Upper lobe of left lung (tissue), 6 donors: ENCODE measurements around the gene HTRA1. TPM values are rescaled to one million over a fixed set of nuclear protein-coding genes. Genes with fewer than 3 reads are reported as not detected.

Source experiments
- ATAC-seq, 2 donors: fragments of 200-7000 bp; cut with Tn5 transposase; one replicate each; pipeline ENCODE4 v1.9.1; 2022; ENCODE audit warnings: mild to moderate bottlenecking in 2 of 2, moderate library complexity in 2 of 2; ENCODE audit not compliant: low FRiP score in 2 of 2
- DNase-seq, 2 donors: peaks; one replicate each; pipeline ENCODE4 v3.0.0-alpha.2; 2019 to 2020
- H3K27ac ChIP-seq, 4 donors: fragments of 200-600 bp; sonication (generic); one replicate each; pipeline ENCODE4 v1.5.1; 2016 to 2019
- H3K27me3 ChIP-seq, 4 donors: fragments of 200-600 bp; sonication (generic); one replicate each; pipeline ENCODE4 v1.5.1; 2017 to 2019
- H3K36me3 ChIP-seq, 4 donors: fragments of 200-600 bp; sonication (generic); one replicate each; pipeline ENCODE4 v1.5.1; 2016 to 2019
- H3K4me1 ChIP-seq, 4 donors: fragments of 200-600 bp; sonication (generic); one replicate each; pipeline ENCODE4 v1.5.1; 2018 to 2019
- H3K4me3 ChIP-seq, 4 donors: fragments of 200-600 bp; sonication (generic); one replicate each; pipeline ENCODE4 v1.5.1; 2017 to 2019; ENCODE audit warnings: mild to moderate bottlenecking in 2 of 4, moderate library complexity in 1 of 4
- H3K9me3 ChIP-seq, 4 donors: fragments of 200-600 bp; sonication (generic); one replicate each; pipeline ENCODE4 v1.5.1; 2018 to 2019
- EP300 ChIP-seq, 4 donors: sonication (generic); formaldehyde crosslinking; IDR thresholded peaks; one replicate each; pipeline ENCODE4 v1.5.1; 2017; ENCODE audit warnings: antibody characterized with exemption in 4 of 4, control low read depth in 2 of 4
- POLR2A ChIP-seq, 4 donors: fragments of 450-650 bp; IDR thresholded peaks; one replicate each; pipeline ENCODE4 v1.5.1; 2016 to 2017; ENCODE audit warnings: antibody characterized with exemption in 4 of 4, mild to moderate bottlenecking in 2 of 4
- POLR2AphosphoS5 ChIP-seq, 2 donors: sonication (generic); formaldehyde crosslinking; IDR thresholded peaks; one replicate each; pipeline ENCODE4 v1.5.1; 2017; ENCODE audit warnings: antibody characterized with exemption in 2 of 2
- WGBS, 2 donors: methylation state at CpG; one replicate each; pipeline ENCODE4 v1.1.5; 2017 to 2018; 5-methylcytosine and 5-hydroxymethylcytosine counted together
- total RNA-seq, 6 donors: library from RNA; depleted of rRNA in 4 of 6; stranded (reverse); fragments of >200 nt in 4 of 6; gene quantifications; one replicate each; pipeline versions ENCODE4 v1.1.0 to v1.2.1, GENCODE V29; 2016 to 2021
- TF ChIP-seq, protein P1 (sequence below), 6 experiments: fragments of 450-650 bp in 4 of 6; fragments of 200-600 bp in 2 of 6; sonication (generic) in 2 of 6; IDR thresholded peaks; one replicate each; pipeline ENCODE4 v1.5.1; 2016 to 2019; ENCODE audit warnings: antibody characterized with exemption in 6 of 6
- donor health status: DM: no; HTN: no; CAD: no; lungs with moderate emphysema.
- donor health status: DM: no; HTN: yes; CAD: no; lungs with severe emphysema.

Gene HTRA1
- total RNA-seq, 6 donors from 2014 or later = 20.7 to 72.8 (median 36.2) TPM

DNA sequence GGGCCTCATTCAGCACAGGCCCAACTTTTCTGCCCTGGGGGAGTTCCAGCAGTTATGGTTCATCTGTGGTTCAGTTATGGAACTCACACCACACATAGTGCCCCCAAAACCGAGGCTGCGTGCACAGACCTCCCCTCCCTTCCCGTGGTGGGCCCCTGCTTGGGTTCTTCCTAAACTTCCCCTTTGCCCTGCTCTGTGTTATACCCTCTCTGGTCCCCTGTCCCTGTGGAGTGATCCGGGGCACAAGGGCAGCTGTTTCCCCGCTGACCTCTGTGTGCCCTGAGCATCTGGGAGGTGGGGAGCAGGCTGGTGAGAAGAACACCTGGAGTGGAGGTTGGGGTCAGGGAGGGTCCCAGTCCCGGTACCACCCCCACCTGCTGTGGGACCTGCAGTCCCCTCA is 39.4 kb downstream of the HTRA1 start:
- TF ChIP-seq POLR2AphosphoS5 (IDR thresholded peaks at IDR 0.05) = no peak
- no peak for TF ChIP-seq EP300 (IDR thresholded peaks at IDR 0.05)
- no peak for TF ChIP-seq POLR2A (IDR thresholded peaks at IDR 0.05)
- TF ChIP-seq, protein P1, sequence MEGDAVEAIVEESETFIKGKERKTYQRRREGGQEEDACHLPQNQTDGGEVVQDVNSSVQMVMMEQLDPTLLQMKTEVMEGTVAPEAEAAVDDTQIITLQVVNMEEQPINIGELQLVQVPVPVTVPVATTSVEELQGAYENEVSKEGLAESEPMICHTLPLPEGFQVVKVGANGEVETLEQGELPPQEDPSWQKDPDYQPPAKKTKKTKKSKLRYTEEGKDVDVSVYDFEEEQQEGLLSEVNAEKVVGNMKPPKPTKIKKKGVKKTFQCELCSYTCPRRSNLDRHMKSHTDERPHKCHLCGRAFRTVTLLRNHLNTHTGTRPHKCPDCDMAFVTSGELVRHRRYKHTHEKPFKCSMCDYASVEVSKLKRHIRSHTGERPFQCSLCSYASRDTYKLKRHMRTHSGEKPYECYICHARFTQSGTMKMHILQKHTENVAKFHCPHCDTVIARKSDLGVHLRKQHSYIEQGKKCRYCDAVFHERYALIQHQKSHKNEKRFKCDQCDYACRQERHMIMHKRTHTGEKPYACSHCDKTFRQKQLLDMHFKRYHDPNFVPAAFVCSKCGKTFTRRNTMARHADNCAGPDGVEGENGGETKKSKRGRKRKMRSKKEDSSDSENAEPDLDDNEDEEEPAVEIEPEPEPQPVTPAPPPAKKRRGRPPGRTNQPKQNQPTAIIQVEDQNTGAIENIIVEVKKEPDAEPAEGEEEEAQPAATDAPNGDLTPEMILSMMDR (IDR thresholded peaks at IDR 0.05) = no peak
- no peak for DNase-seq
- peaks cover 7 to 13% (median 8%) of the 10 kb centered on the region in 4 donors for H3K4me1 ChIP-seq
- no peaks in the 10 kb centered on the region for H3K9me3 ChIP-seq
- no peaks in the 10 kb centered on the region for H3K36me3 ChIP-seq
- ATAC-seq = no peak
- 84 to 94% methylated on average over 6 of the region's 6 CpGs for WGBS, 2 donors
- H3K27ac ChIP-seq = no peak overlapping the region
- H3K27me3 ChIP-seq = no peaks in the 10 kb centered on the region
- H3K4me3 ChIP-seq = no peak overlapping the region

DNA sequence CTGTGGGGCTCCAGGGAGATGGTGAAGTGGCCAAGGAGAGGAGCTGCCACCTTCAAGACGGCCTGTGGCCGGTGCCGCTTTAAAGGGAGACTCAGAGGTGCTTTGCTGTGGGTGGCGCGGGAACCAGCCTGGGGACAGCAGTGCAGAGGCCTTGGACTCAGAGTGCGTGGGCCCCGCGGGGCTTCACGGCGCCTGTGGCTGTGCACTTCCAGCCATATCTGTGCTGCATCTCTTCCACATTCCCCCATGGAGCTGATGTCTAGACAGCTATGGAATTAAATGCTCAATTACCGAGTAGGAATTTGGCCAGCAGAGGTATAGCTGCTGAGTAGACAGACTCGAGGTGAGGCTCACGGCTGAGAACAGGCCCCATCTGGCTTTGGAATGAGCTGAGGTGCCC is 41.7 kb downstream of the HTRA1 start:
- TF ChIP-seq, protein P1 (IDR thresholded peaks at IDR 0.05) = no peak
- TF ChIP-seq EP300 (IDR thresholded peaks at IDR 0.05) (no peak), POLR2A (IDR thresholded peaks at IDR 0.05) (no peak), POLR2AphosphoS5 (IDR thresholded peaks at IDR 0.05) (no peak)
- H3K27ac ChIP-seq = no peak overlapping the region
- 94 to 95% methylated on average over 10 to 13 of the region's 13 CpGs for WGBS, 2 donors

DNA sequence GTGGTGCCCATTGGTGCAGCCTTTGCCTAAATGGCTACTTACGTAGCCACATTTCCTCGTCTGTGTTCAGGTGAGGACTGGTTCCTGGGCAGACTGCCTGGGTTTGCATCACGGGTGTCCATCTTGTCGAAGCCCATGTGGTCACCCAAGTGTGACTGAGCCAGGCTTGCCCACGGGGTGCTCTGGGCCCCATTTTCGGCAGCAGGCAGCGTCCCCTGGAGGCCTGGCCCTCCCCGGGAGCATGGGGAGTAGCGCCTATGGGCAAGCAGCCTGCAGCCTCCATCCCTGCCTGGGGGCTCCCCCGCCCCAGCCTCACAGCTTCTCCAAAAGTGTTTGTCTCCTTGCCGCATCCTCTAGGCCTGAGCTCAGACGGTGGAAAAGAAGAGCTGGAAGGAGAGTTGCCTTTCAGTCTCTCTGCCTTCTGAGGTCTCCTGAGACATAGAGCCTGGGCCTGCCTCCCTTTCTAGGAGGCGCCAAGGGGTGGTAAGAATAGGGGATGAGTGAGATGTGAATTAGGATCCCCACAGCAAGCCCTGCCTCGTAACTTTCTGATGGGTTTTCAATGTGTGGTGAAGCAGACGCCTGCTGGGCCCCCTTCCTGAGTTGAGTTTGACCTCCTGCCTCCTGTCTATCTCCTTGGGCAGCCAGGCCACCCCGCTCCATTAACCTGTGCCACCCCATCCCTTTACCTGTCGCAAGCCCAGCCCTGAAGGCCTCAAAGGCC is 42.7 kb downstream of the HTRA1 start:
- Histone ChIP-seq H3K4me1 (peaks cover 2 to 8% (median 4%) of the 10 kb centered on the region in 4 donors), H3K9me3 (no peaks in the 10 kb centered on the region), H3K4me3 (no peak overlapping the region), H3K36me3 (peaks cover 0 to 13% (median 4%) of the 10 kb centered on the region in 4 donors), H3K27me3 (no peaks in the 10 kb centered on the region), H3K27ac (peak overlapping the region in 1 of 4 donors; percentile 4)
- ATAC-seq (no peak), DNase-seq (no peak)
- WGBS, 2 donors = 88 to 100% methylated on average over 2 to 12 of the region's 17 CpGs
- no peak for TF ChIP-seq POLR2AphosphoS5 (IDR thresholded peaks at IDR 0.05)

More for the DNA sequence above, 41.7 kb downstream of the HTRA1 start:
- Histone ChIP-seq H3K9me3 (no peaks in the 10 kb centered on the region), H3K36me3 (peaks cover 0 to 5% (median 0%) of the 10 kb centered on the region in 4 donors), H3K27me3 (no peaks in the 10 kb centered on the region), H3K4me3 (no peak overlapping the region), H3K4me1 (peaks cover 4 to 8% (median 5%) of the 10 kb centered on the region in 4 donors)
- DNase-seq (no peak), ATAC-seq (no peak)

DNA sequence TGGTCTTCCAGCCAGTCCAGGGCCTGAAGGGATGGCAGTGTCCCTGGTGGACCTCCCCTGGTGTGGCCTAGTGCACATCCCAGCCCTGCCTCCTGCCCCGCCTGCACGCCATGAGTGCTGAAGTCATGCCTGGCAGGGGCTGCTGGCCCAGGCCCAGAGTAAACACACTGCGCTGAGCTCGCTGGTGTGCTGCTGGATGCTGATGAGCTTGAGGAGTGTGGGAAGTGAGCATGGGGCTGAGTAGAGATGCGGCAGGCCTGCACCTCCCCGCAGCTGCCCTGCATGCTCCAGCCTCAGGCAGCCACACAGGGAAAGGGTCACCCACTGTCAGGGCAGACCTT is 43.2 kb downstream of the HTRA1 start:
- TF ChIP-seq POLR2A (IDR thresholded peaks at IDR 0.05) (no peak), POLR2AphosphoS5 (IDR thresholded peaks at IDR 0.05) (no peak)
- Histone ChIP-seq H3K27me3 (no peaks in the 10 kb centered on the region), H3K27ac (peak overlapping the region in 1 of 4 donors; percentile 4), H3K9me3 (no peaks in the 10 kb centered on the region), H3K4me1 (peaks cover 0 to 8% (median 3%) of the 10 kb centered on the region in 4 donors), H3K4me3 (no peak overlapping the region), H3K36me3 (peaks cover 0 to 14% (median 5%) of the 10 kb centered on the region in 4 donors)
- 29% methylated on average over 6 of the region's 6 CpGs; no CpG with 5 or more reads in 1 of the 2 donors for WGBS, 2 donors
- ATAC-seq = peak; percentile 85 to 92
- peak; percentile 83 to 91 for DNase-seq

DNA sequence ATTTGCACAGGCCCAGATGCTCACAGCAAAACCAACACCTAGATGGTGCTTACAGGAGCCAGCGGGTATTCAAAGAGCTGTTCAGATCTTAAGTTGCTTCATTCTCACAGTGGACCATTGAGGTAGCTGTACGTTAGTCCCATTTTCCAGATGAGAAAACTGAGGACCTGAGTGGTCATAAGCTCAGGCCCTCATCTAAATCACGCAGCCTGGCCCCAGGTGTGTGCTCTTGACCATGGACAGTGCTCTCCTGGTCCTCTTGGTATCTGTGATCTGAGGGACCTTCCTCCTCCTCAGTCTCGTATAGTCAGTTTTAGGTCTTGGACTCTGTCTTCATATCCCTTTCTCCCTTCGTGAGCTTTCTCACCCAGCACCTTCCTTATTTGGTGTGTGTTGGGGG is 43.7 kb downstream of the HTRA1 start:
- ATAC-seq = no peak
- no peaks in the 10 kb centered on the region for H3K27me3 ChIP-seq
- peaks cover 0 to 8% (median 3%) of the 10 kb centered on the region in 4 donors for H3K4me1 ChIP-seq
- no peak overlapping the region for H3K27ac ChIP-seq
- H3K4me3 ChIP-seq = no peak overlapping the region
- H3K9me3 ChIP-seq = no peaks in the 10 kb centered on the region
- DNase-seq = no peak
- WGBS, 2 donors = 83 to 88% methylated on average over 5 of the region's 5 CpGs
- H3K36me3 ChIP-seq = peaks cover 0 to 15% (median 9%) of the 10 kb centered on the region in 4 donors
- TF ChIP-seq POLR2A (IDR thresholded peaks at IDR 0.05) (no peak), POLR2AphosphoS5 (IDR thresholded peaks at IDR 0.05) (no peak), EP300 (IDR thresholded peaks at IDR 0.05) (no peak)
- TF ChIP-seq, protein P1 (IDR thresholded peaks at IDR 0.05) = no peak
